A549 (cell line): ENCODE results near the gene TFF2. TPM values are rescaled to one million over a fixed set of nuclear protein-coding genes. Genes with fewer than 3 reads are reported as not detected.

Experiments used
- ATAC-seq, 2 experiments: fragments of 200-7000 bp in 1 of 2; fragments of >200 bp in 1 of 2; cut with Nextera tagmentation in 1 of 2; cut with Tn5 transposase in 1 of 2; 3 replicates each; pipeline versions ENCODE4 v1.8.0 to v1.9.1; 2018 to 2020; ENCODE audit warnings: mild to moderate bottlenecking in 1 of 2, moderate library complexity in 1 of 2
- CTCF ChIA-PET: fragments of 300-600 bp; sonication (Branson Sonifier 250); formaldehyde crosslinking; extraction: SDS; loops from one replicate; lab custom pipeline; 2021; ENCODE audit warnings: antibody characterized with exemption, inconsistent platforms; lab: Yijun Ruan, JAX
- POLR2A ChIA-PET: fragments of 350-600 bp; formaldehyde crosslinking; extraction: SDS; loops from one replicate; lab custom pipeline; 2021; ENCODE audit warnings: antibody characterized with exemption, inconsistent platforms; lab: Yijun Ruan, JAX
- DNase-seq, 2 experiments: peaks; one replicate each; pipeline versions ENCODE4 v3.0.0 to v3.0.0-alpha.2; 2011 to 2016; ENCODE audit warnings: low read depth in 1 of 2, low spot score in 1 of 2
- FAIRE-seq: peaks from 2 replicates; lab custom pipeline; 2011; peaks lifted over from hg19 to GRCh38; lab: Jason Lieb, UNC
- H3K27ac ChIP-seq, 2 experiments: fragments of >200 bp; sonication (Bioruptor Twin); formaldehyde crosslinking; 3 replicates each; pipeline ENCODE4 v1.5.1; 2016 to 2017
- H3K4me1 ChIP-seq: fragments of >200 bp; sonication (Bioruptor Twin); formaldehyde crosslinking; 3 replicates; pipeline ENCODE4 v1.6.1; 2016
- H3K4me2 ChIP-seq: fragments of >200 bp; sonication (Bioruptor Twin); formaldehyde crosslinking; 3 replicates; pipeline ENCODE4 v1.6.1; 2016
- H3K4me3 ChIP-seq: fragments of >200 bp; sonication (Bioruptor Twin); formaldehyde crosslinking; 3 replicates; pipeline ENCODE4 v1.5.1; 2016
- H3K9me3 ChIP-seq: fragments of >200 bp; sonication (Bioruptor Twin); formaldehyde crosslinking; 3 replicates; pipeline ENCODE4 v1.6.1; 2016
- ATOH8 ChIP-seq: fragments of 250-450 bp; sonication (Bioruptor Pico); IDR thresholded peaks from 2 replicates; pipeline ENCODE4 v1.5.0; 2020; ENCODE audit warnings: low read depth, mild to moderate bottlenecking, moderate library complexity
- CHD2 ChIP-seq: fragments of 150-350 bp; IDR thresholded peaks from 2 replicates; pipeline ENCODE4 v1.6.1; 2014; ENCODE audit warnings: low read length; ENCODE audit not compliant: partially characterized antibody
- ELK1 ChIP-seq: fragments of 150-350 bp; IDR thresholded peaks from 2 replicates; pipeline ENCODE4 v1.6.1; 2014; ENCODE audit warnings: low read depth, mild to moderate bottlenecking, low read length
- HES2 ChIP-seq: fragments of >200 bp; sonication (Bioruptor Twin); formaldehyde crosslinking; IDR thresholded peaks from 2 replicates; pipeline ENCODE4 v1.6.1; 2016
- HEYL ChIP-seq: fragments of 250-450 bp; sonication (Bioruptor Pico); IDR thresholded peaks from 2 replicates; pipeline ENCODE4 v1.8.0; 2021; ENCODE audit warnings: mild to moderate bottlenecking, moderate library complexity
- HMGXB4 ChIP-seq: fragments of 250-450 bp; sonication (Bioruptor Pico); IDR thresholded peaks from 2 replicates; pipeline ENCODE4 v1.5.0; 2021; ENCODE audit warnings: mild to moderate bottlenecking, moderate library complexity, borderline replicate concordance
- KDM5A ChIP-seq: fragments of 200-600 bp; sonication (generic); IDR thresholded peaks from 2 replicates; pipeline ENCODE4 v1.6.1; 2016; ENCODE audit warnings: antibody characterized with exemption, mild to moderate bottlenecking
- MAFK ChIP-seq: fragments of 450-650 bp; IDR thresholded peaks from 2 replicates; pipeline ENCODE4 v1.6.1; 2014; ENCODE audit not compliant: partially characterized antibody
- MAX ChIP-seq: IDR thresholded peaks from 2 replicates; pipeline ENCODE4 v1.6.1; 2012
- MAZ ChIP-seq: fragments of 150-350 bp; IDR thresholded peaks from 2 replicates; pipeline ENCODE4 v1.6.1; 2014; ENCODE audit warnings: antibody characterized with exemption, low read depth, low read length, borderline replicate concordance
- RAD21 ChIP-seq, 2 experiments: fragments of >200 bp in 1 of 2; sonication (Bioruptor Twin) in 1 of 2; formaldehyde crosslinking in 1 of 2; IDR thresholded peaks in 1 of 2; conservative IDR thresholded peaks in 1 of 2; 2 replicates in 1 of 2; 3 replicates in 1 of 2; pipeline ENCODE4 v1.6.1; 2012 to 2018; ENCODE audit warnings: inconsistent platforms in 1 of 2
- RARB ChIP-seq: fragments of 250-450 bp; sonication (Bioruptor Pico); IDR thresholded peaks from 2 replicates; pipeline ENCODE4 v1.8.0; 2021; ENCODE audit warnings: mild to moderate bottlenecking, moderate library complexity
- RCOR1 ChIP-seq: fragments of 150-350 bp; IDR thresholded peaks from 2 replicates; pipeline ENCODE4 v1.6.1; 2014; ENCODE audit warnings: antibody characterized with exemption, low read length, low read depth
- REST ChIP-seq: fragments of 200-600 bp; sonication (generic); IDR thresholded peaks from 2 replicates; pipeline ENCODE4 v1.6.1; 2016; ENCODE audit warnings: antibody characterized with exemption, mild to moderate bottlenecking, moderate library complexity
- RNF2 ChIP-seq: fragments of 200-600 bp; sonication (generic); IDR thresholded peaks from 2 replicates; pipeline ENCODE4 v1.6.1; 2016; ENCODE audit warnings: low read depth, mild to moderate bottlenecking, antibody characterized with exemption, moderate library complexity, borderline replicate concordance
- USF2 ChIP-seq: fragments of 450-650 bp; IDR thresholded peaks from 2 replicates; pipeline ENCODE4 v1.6.1; 2014; ENCODE audit warnings: antibody characterized with exemption
- WGBS: methylation state at CpG from one replicate; pipeline ENCODE4 v1.1.6; 2017; ENCODE audit errors: missing lambda C conversion rate; 5-methylcytosine and 5-hydroxymethylcytosine counted together
- polyA plus RNA-seq, 4 experiments: library from polyadenylated mRNA; depleted of rRNA in 3 of 4; stranded (reverse); fragments of >200 nt; fragmentation: RNase III in 1 of 4; extraction: RNeasy Plus Mini Kit Qiagen cat#74134 plus additional on column Dnase treatment in 1 of 4; gene quantifications; 2 replicates in 3 of 4; 3 replicates in 1 of 4; pipeline ENCODE4 v1.2.3, GENCODE V29; 2011 to 2017

Gene TFF2
- polyA plus RNA-seq, 2 of the 4 experiments (the other 2 are of a cell fraction) = not detected

- H3K4me1 ChIP-seq = no peaks in the 10 kb centered on the region
- TF ChIP-seq MAFK (no peak), MAZ (no peak), MAX (no peak), RAD21 (conservative IDR thresholded peaks at IDR 0.05 in 1 of 2, IDR thresholded peaks at IDR 0.05 in 1 of 2) (no peak), ATOH8 (CRISPR knock-in tag) (no peak), HMGXB4 (CRISPR knock-in tag) (no peak)
- TF ChIP-seq, all 56 proteins: peak for 0
- no peak overlapping the region for H3K4me3 ChIP-seq
- H3K27ac ChIP-seq = no peak overlapping the region
- ChIA-PET CTCF (no interaction called here), POLR2A (no interaction called here)
- 74% methylated on average over 20 of the region's 20 CpGs for WGBS
- DNase-seq (no peak), ATAC-seq (no peak), FAIRE-seq (no peak)
- no peaks in the 10 kb centered on the region for H3K9me3 ChIP-seq
- no peak overlapping the region for H3K4me2 ChIP-seq
These were observed 38.1 kb upstream of the TFF2 start for GRCh38 chr21:42388740-42389448.

- Histone ChIP-seq H3K9me3 (no peaks in the 10 kb centered on the region), H3K4me2 (no peak overlapping the region), H3K4me3 (no peak overlapping the region)
- no peak for ATAC-seq
- FAIRE-seq = no peak
- POLR2A ChIA-PET = interaction anchor here (0.6 kb wide), 1 partner anchor 290 kb away, joined by 3 read pairs; no protein-coding TSS in a partner anchor
- no peak for DNase-seq
- TF ChIP-seq USF2 (no peak), HEYL (CRISPR knock-in tag) (no peak), RCOR1 (no peak), HES2 (no peak), RNF2 (no peak), KDM5A (no peak), ELK1 (no peak), RARB (no peak), REST (no peak), CHD2 (no peak)
- TF ChIP-seq, all 56 proteins: peak for 0
- WGBS = 82% methylated on average over 6 of the region's 6 CpGs
- CTCF ChIA-PET = interaction anchor here (0.9 kb wide), 1 partner anchor 63 kb away, joined by 3 read pairs; no protein-coding TSS in a partner anchor
- H3K4me1 ChIP-seq = no peaks in the 10 kb centered on the region
- H3K27ac ChIP-seq = no peak overlapping the region
These were observed 37.1 kb upstream of the TFF2 start for GRCh38 chr21:42387843-42388340.
